H1 (cell line): Measurements from ENCODE around the gene ATCAY. TPM values are rescaled to one million over a fixed set of nuclear protein-coding genes. Genes with fewer than 3 reads are reported as not detected.

Experiments
- CTCF ChIA-PET: fragments of 300-600 bp; sonication (Branson Sonifier 250); formaldehyde crosslinking; loops from one replicate; lab custom pipeline; 2021; ENCODE audit not compliant: partially characterized antibody; lab: Charles Lee
- POLR2A ChIA-PET: fragments of 300-600 bp; sonication (Branson Sonifier 250); formaldehyde crosslinking; loops from one replicate; lab custom pipeline; 2021; ENCODE audit warnings: inconsistent platforms; ENCODE audit not compliant: partially characterized antibody; lab: Charles Lee
- DNase-seq, 2 experiments: peaks; one replicate each; pipeline versions ENCODE4 v3.0.0 to v3.0.0-alpha.2; 2010 to 2022; ENCODE audit warnings: low spot score in 2 of 2, low read depth in 1 of 2, mixed read lengths in 1 of 2
- FAIRE-seq: peaks from 2 replicates; lab custom pipeline; 2011; peaks lifted over from hg19 to GRCh38; lab: Jason Lieb, UNC
- H2AFZ ChIP-seq: 2 replicates; pipeline ENCODE4 v1.8.1; 2012; ENCODE audit warnings: low read length, inconsistent platforms
- H2AK5ac ChIP-seq: 2 replicates; pipeline ENCODE4 v1.6.1; 2013; ENCODE audit warnings: low read depth, low read length
- H2BK120ac ChIP-seq: replicated peaks from 2 replicates; pipeline ENCODE3; 2013; ENCODE audit warnings: low read depth, low read length, inconsistent platforms
- H2BK12ac ChIP-seq: 2 replicates; pipeline ENCODE4 v1.6.1; 2013; ENCODE audit warnings: low read depth, low read length
- H2BK15ac ChIP-seq: 2 replicates; pipeline ENCODE4 v1.6.1; 2013; ENCODE audit warnings: low read length
- H2BK20ac ChIP-seq: 2 replicates; pipeline ENCODE4 v1.6.1; 2013; ENCODE audit warnings: low read length
- H2BK5ac ChIP-seq: 2 replicates; pipeline ENCODE4 v1.6.1; 2013; ENCODE audit warnings: low read depth, low read length
- H3K14ac ChIP-seq: 2 replicates; pipeline ENCODE4 v1.6.1; 2013; ENCODE audit warnings: inconsistent platforms; ENCODE audit not compliant: insufficient read length
- H3K18ac ChIP-seq: 2 replicates; pipeline ENCODE4 v1.6.1; 2013; ENCODE audit warnings: low read length; ENCODE audit errors: extremely low read depth
- H3K23ac ChIP-seq: 2 replicates; pipeline ENCODE4 v1.6.1; 2013; ENCODE audit warnings: inconsistent platforms; ENCODE audit not compliant: insufficient read length
- H3K23me2 ChIP-seq: 2 replicates; pipeline ENCODE4 v1.6.1; 2013; ENCODE audit warnings: low read depth, low read length
- H3K27ac ChIP-seq: 2 replicates; pipeline ENCODE4 v1.6.1; 2011; ENCODE audit warnings: low read depth, low read length, inconsistent platforms
- H3K27me3 ChIP-seq, 4 experiments: replicated peaks in 1 of 4; 1 replicate in 1 of 4; 2 replicates in 3 of 4; pipeline versions ENCODE4 v1.6.1 to v1.8.1; 2011 to 2013; ENCODE audit warnings: low read length in 3 of 4, mild to moderate bottlenecking in 3 of 4, inconsistent platforms in 2 of 4, mixed read lengths in 2 of 4, moderate library complexity in 1 of 4; ENCODE audit not compliant: control insufficient read depth in 3 of 4, insufficient read depth in 3 of 4; ENCODE audit errors: extremely low read depth in 1 of 4
- H3K36me3 ChIP-seq, 4 experiments: 2 replicates each; pipeline versions ENCODE4 v1.6.1 to v1.8.1; 2011 to 2013; ENCODE audit warnings: mild to moderate bottlenecking in 4 of 4, low read length in 3 of 4, moderate library complexity in 2 of 4, control low read depth in 1 of 4, inconsistent platforms in 1 of 4; ENCODE audit not compliant: insufficient read depth in 4 of 4, control insufficient read depth in 2 of 4
- H3K4ac ChIP-seq: replicated peaks from 2 replicates; pipeline ENCODE3; 2013; ENCODE audit warnings: low read length, low read depth, mixed read lengths, inconsistent platforms; ENCODE audit not compliant: insufficient read length
- H3K4me1 ChIP-seq, 4 experiments: replicated peaks in 1 of 4; 1 replicate in 1 of 4; 2 replicates in 3 of 4; pipeline versions ENCODE4 v1.6.1 to v1.8.1; 2011 to 2013; ENCODE audit warnings: low read length in 3 of 4, inconsistent platforms in 2 of 4, mixed read lengths in 1 of 4; ENCODE audit not compliant: insufficient read depth in 4 of 4, control insufficient read depth in 3 of 4
- H3K4me2 ChIP-seq, 2 experiments: 2 replicates each; pipeline versions ENCODE4 v1.6.1 to v1.8.1; 2011 to 2013; ENCODE audit warnings: low read depth in 2 of 2, low read length in 2 of 2, control low read depth in 1 of 2, inconsistent platforms in 1 of 2, mild to moderate bottlenecking in 1 of 2; ENCODE audit not compliant: insufficient read depth in 1 of 2
- H3K4me3 ChIP-seq, 4 experiments: fragments of 200-600, 300-600 bp in 1 of 4; sonication (generic), shearing (Covaris generic), sonication (Bioruptor Twin) in 1 of 4; 2 replicates each; pipeline versions ENCODE4 v1.5.1 to v1.8.1; 2011 to 2016; ENCODE audit warnings: low read length in 4 of 4, low read depth in 3 of 4, control low read depth in 2 of 4, inconsistent platforms in 2 of 4, mild to moderate bottlenecking in 2 of 4, mixed read lengths in 1 of 4, moderate library complexity in 1 of 4; ENCODE audit not compliant: insufficient read depth in 2 of 4; ENCODE audit errors: extremely low read depth in 1 of 4
- H3K56ac ChIP-seq: replicated peaks from 2 replicates; pipeline ENCODE3; 2013; ENCODE audit warnings: low read depth, mild to moderate bottlenecking, mixed read lengths, low read length, inconsistent platforms; ENCODE audit not compliant: insufficient read length
- H3K79me1 ChIP-seq: 2 replicates; pipeline ENCODE4 v1.6.1; 2013; ENCODE audit warnings: low read depth, low read length, control low read depth
- H3K79me2 ChIP-seq, 2 experiments: 2 replicates each; pipeline versions ENCODE4 v1.6.1 to v1.8.1; 2012 to 2013; ENCODE audit warnings: low read length in 2 of 2, mild to moderate bottlenecking in 2 of 2, inconsistent platforms in 1 of 2; ENCODE audit not compliant: insufficient read depth in 2 of 2, control insufficient read depth in 1 of 2
- H3K9ac ChIP-seq, 4 experiments: replicated peaks in 1 of 4; 1 replicate in 1 of 4; 2 replicates in 3 of 4; pipeline versions ENCODE4 v1.6.1 to v1.8.1; 2011 to 2013; ENCODE audit warnings: low read depth in 3 of 4, low read length in 3 of 4, control low read depth in 2 of 4, mild to moderate bottlenecking in 2 of 4, moderate library complexity in 2 of 4, inconsistent platforms in 1 of 4; ENCODE audit errors: extremely low read depth in 1 of 4
- H3K9me3 ChIP-seq, 2 experiments: 2 replicates each; pipeline versions ENCODE4 v1.6.1 to v1.8.1; 2012 to 2013; ENCODE audit warnings: mild to moderate bottlenecking in 2 of 2, moderate library complexity in 2 of 2, control low read depth in 1 of 2, inconsistent platforms in 1 of 2, low read depth in 1 of 2, low read length in 1 of 2, mixed read lengths in 1 of 2; ENCODE audit not compliant: insufficient read depth in 2 of 2
- H4K20me1 ChIP-seq, 2 experiments: replicated peaks in 1 of 2; 2 replicates each; pipeline versions ENCODE3 to v1.8.1; 2011 to 2013; ENCODE audit warnings: inconsistent platforms in 2 of 2, low read length in 2 of 2, mild to moderate bottlenecking in 1 of 2; ENCODE audit not compliant: insufficient read depth in 2 of 2, control insufficient read depth in 1 of 2
- H4K5ac ChIP-seq: 2 replicates; pipeline ENCODE4 v1.6.1; 2013; ENCODE audit warnings: low read length, low read depth, mixed read lengths, inconsistent platforms; ENCODE audit not compliant: insufficient read length
- H4K8ac ChIP-seq: 2 replicates; pipeline ENCODE4 v1.8.0; 2013; ENCODE audit warnings: mild to moderate bottlenecking, moderate library complexity, low read length, inconsistent platforms; ENCODE audit not compliant: insufficient read depth; ENCODE audit errors: extremely low read depth
- H4K91ac ChIP-seq: replicated peaks from 2 replicates; pipeline ENCODE3; 2013; ENCODE audit warnings: low read length, mixed read lengths, inconsistent platforms; ENCODE audit not compliant: insufficient read length
- CHD1 ChIP-seq: IDR thresholded peaks from 2 replicates; pipeline ENCODE4 v1.6.1; 2012; ENCODE audit warnings: low read depth, low read length, improper control_type of control experiment
- CHD2 ChIP-seq: IDR thresholded peaks from 2 replicates; pipeline ENCODE4 v1.6.1; 2012; ENCODE audit warnings: low read length, improper control_type of control experiment
- CREB1 ChIP-seq: IDR thresholded peaks from 2 replicates; pipeline ENCODE4 v1.6.1; 2012; ENCODE audit warnings: inconsistent platforms
- EGR1 ChIP-seq: IDR thresholded peaks from 2 replicates; pipeline ENCODE4 v1.6.1; 2011; ENCODE audit warnings: low read depth, low read length, borderline replicate concordance
- GTF2F1 ChIP-seq: IDR thresholded peaks from 2 replicates; pipeline ENCODE4 v1.6.1; 2012; ENCODE audit warnings: low read depth, low read length, improper control_type of control experiment, borderline replicate concordance
- HDAC2 ChIP-seq, 2 experiments: fragments of 300-600 bp in 1 of 2; sonication (generic) in 1 of 2; IDR thresholded peaks; 2 replicates each; pipeline ENCODE4 v1.6.1; 2011 to 2012; ENCODE audit warnings: low read depth in 2 of 2, low read length in 2 of 2, mild to moderate bottlenecking in 2 of 2, moderate library complexity in 2 of 2, borderline replicate concordance in 1 of 2, inconsistent platforms in 1 of 2
- JUN ChIP-seq: IDR thresholded peaks from 2 replicates; pipeline ENCODE4 v1.6.1; 2011; ENCODE audit warnings: low read depth, mild to moderate bottlenecking, improper control_type of control experiment, low read length
- KDM1A ChIP-seq: fragments of 200-600, 300-600 bp; sonication (generic); IDR thresholded peaks from 2 replicates; pipeline ENCODE4 v1.7.1; 2016; ENCODE audit warnings: mild to moderate bottlenecking, low read length, borderline replicate concordance
- PHF8 ChIP-seq: fragments of 200-600 bp; sonication (generic); conservative IDR thresholded peaks from 2 replicates; pipeline ENCODE4 v1.7.1; 2012; ENCODE audit warnings: low read depth, mild to moderate bottlenecking, inconsistent platforms, low read length, moderate library complexity
- RNF2 ChIP-seq: fragments of 200-900, 300-1000 bp; sonication (generic); IDR thresholded peaks from 2 replicates; pipeline ENCODE4 v1.7.1; 2016; ENCODE audit warnings: borderline replicate concordance, low read depth, mild to moderate bottlenecking, antibody characterized with exemption, low read length; ENCODE audit not compliant: poor library complexity, severe bottlenecking; ENCODE audit errors: missing control alignments
- SP2 ChIP-seq: IDR thresholded peaks from 2 replicates; pipeline ENCODE4 v1.6.1; 2012; ENCODE audit warnings: mild to moderate bottlenecking, low read length, inconsistent platforms
- TAF1 ChIP-seq: IDR thresholded peaks from 2 replicates; pipeline ENCODE4 v1.6.1; 2011; ENCODE audit warnings: mild to moderate bottlenecking, low read depth, low read length
- ZNF274 ChIP-seq: IDR thresholded peaks from 2 replicates; pipeline ENCODE4 v1.7.0; 2012; ENCODE audit warnings: low read length, borderline replicate concordance; ENCODE audit errors: extremely low read depth
- WGBS, 2 experiments: shearing (Covaris generic) in 1 of 2; methylation state at CpG; one replicate each; pipeline versions ENCODE4 v1.1.6 to v1.1.7; 2013 to 2015; ENCODE audit warnings: low lambda C conversion rate in 2 of 2, mixed read lengths in 2 of 2, inconsistent platforms in 1 of 2, low coverage in 1 of 2, missing lambda C conversion rate in 1 of 2; ENCODE audit not compliant: insufficient replicate concordance in 2 of 2, insufficient coverage in 1 of 2, insufficient read length in 1 of 2; ENCODE audit errors: extremely low coverage in 1 of 2, missing lambda C conversion rate in 1 of 2; 5-methylcytosine and 5-hydroxymethylcytosine counted together
- polyA plus RNA-seq, 7 experiments: library from polyadenylated mRNA; depleted of rRNA in 3 of 7; stranded (reverse) in 5 of 7; unstranded in 2 of 7; fragments of >200 nt in 5 of 7; fragments of 200-250 nt in 2 of 7; gene quantifications; 1 replicate in 5 of 7; 2 replicates in 1 of 7; 4 replicates in 1 of 7; pipeline versions ENCODE4 v1.2.1 to v1.2.3, GENCODE V29; 2011 to 2013; ENCODE audit warnings: missing spikeins in 2 of 7, mixed read lengths in 2 of 7
- total RNA-seq: library from RNA; stranded (reverse); fragmentation: NEBNext Ultra II Directional; extraction: Animal tissue kit (Norgen Biotek cat#: 25700); gene quantifications from 2 replicates; pipeline ENCODE4 v1.2.1, GENCODE V29; 2021
- TF ChIP-seq, protein P1 (sequence below): IDR thresholded peaks from 2 replicates; pipeline ENCODE4 v1.6.1; 2011; ENCODE audit warnings: low read depth, mild to moderate bottlenecking, low read length; ENCODE audit not compliant: insufficient read depth

Gene ATCAY
- total and polyA plus RNA-seq, 2 of the 8 experiments (the other 6 are each of a cell fraction or from before 2014, with no cell fraction given) = 24.4 to 33.8 TPM

- Histone ChIP-seq H2AFZ (no peak overlapping the region), H3K36me3 (peaks cover 0 to 18% (median 5%) of the 10 kb centered on the region in 4 experiments; a peak in 6 of 8 replicates), H2BK20ac (no peak overlapping the region), H3K23ac (no peak overlapping the region), H3K14ac (no peak overlapping the region), H2BK12ac (no peak overlapping the region), H3K27ac (no peak overlapping the region), H3K79me2 (no peaks in the 10 kb centered on the region), H3K9me3 (peaks cover 19 to 23% of the 10 kb centered on the region in 2 experiments; a peak in 3 of 4 replicates), H3K79me1 (no peaks in the 10 kb centered on the region), H2BK15ac (no peak overlapping the region), H3K4me1 (no peaks in the 10 kb centered on the region), H3K56ac (no peak overlapping the region), H4K8ac (peak overlapping the region; percentile 7; the same call in 1 of the 2 replicates), H3K4me2 (no peak overlapping the region), H3K4me3 (no peak overlapping the region), H3K27me3 (no peaks in the 10 kb centered on the region), H3K4ac (no peak overlapping the region), H4K91ac (no peak overlapping the region), H3K9ac (no peak overlapping the region), H2BK5ac (no peak overlapping the region), H4K20me1 (no peaks in the 10 kb centered on the region), H2AK5ac (no peak overlapping the region), H4K5ac (no peak overlapping the region), H3K18ac (no peak overlapping the region), H2BK120ac (no peak overlapping the region), H3K23me2 (no peaks in the 10 kb centered on the region)
- 91% methylated on average over 12 of the region's 12 CpGs; no CpG with 5 or more reads in 1 of the 2 experiments for WGBS, 2 experiments
- DNase-seq (no peak), FAIRE-seq (no peak)
- POLR2A ChIA-PET = interaction anchor here (1.0 kb wide), 1 partner anchor 136 kb away, joined by 4 read pairs; the partner anchor contains the start of gene EEF2
- CTCF ChIA-PET = interaction anchor here (1.0 to 3.7 kb wide), 12 partner anchors 8 to 265 kb away, joined by 3 to 21 read pairs (median 6); no protein-coding TSS in a partner anchor
- TF ChIP-seq CREB1 (no peak), ZNF274 (no peak), JUN (no peak), GTF2F1 (no peak), HDAC2 (IDR thresholded peaks at IDR 0.05; ENCODE audit: borderline replicate concordance in 1 of 2, low read depth in 2 of 2, low read length in 2 of 2) (no peak), PHF8 (no peak), TAF1 (no peak), SP2 (no peak), CHD2 (no peak), RNF2 (no peak), CHD1 (no peak), KDM1A (no peak), EGR1 (no peak)
- TF ChIP-seq, protein P1, sequence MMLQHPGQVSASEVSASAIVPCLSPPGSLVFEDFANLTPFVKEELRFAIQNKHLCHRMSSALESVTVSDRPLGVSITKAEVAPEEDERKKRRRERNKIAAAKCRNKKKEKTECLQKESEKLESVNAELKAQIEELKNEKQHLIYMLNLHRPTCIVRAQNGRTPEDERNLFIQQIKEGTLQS = no peak
Observed at GRCh38 chr19:3849787-3850186, 30.7 kb upstream of the ATCAY start.
